ENCODE data around the gene PLXNA4. TPM values are rescaled to one million over a fixed set of nuclear protein-coding genes. Genes with fewer than 3 reads are reported as not detected.

PLXNA4 gene
- total and polyA plus RNA-seq, 8 donors: 0.15 to 12.8 (median 1.6) TPM

DNA sequence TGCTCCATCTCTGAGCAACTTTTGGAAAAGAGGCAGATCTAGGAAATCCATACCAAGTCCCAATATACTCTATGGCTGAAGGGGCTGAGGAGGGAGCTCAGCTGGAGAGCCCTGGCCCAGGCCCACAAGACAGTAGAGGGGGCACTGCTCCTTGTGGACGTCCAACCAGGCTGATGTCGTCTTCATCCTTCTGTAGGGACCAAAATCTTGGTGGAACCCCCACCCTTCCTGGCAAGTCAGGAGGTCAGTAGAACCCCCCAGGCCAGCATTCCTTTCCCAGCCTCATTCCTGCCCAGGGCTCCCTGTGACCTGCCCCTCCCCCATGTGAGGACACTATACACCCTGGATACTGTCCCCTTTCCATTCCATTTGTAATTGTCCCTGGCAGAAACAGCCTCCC, 152.0 kb downstream of the PLXNA4 start:
- 73 to 98% (median 86%) methylated on average over 2 of the region's 2 CpGs for WGBS, 5 donors
- intact Hi-C loops (cut with DNase I; ENCODE audit: low total_unique reads): no loop called here
- no peaks in the 10 kb centered on the region for H3K36me3 ChIP-seq
- no peak for DNase-seq
- H3K27me3 ChIP-seq: peaks cover 0 to 3% (median 0%) of the 10 kb centered on the region in 3 donors
- H3K4me3 ChIP-seq: no peak overlapping the region
- H3K9me3 ChIP-seq: no peaks in the 10 kb centered on the region
- H3K4me1 ChIP-seq: peaks cover 0 to 4% (median 0%) of the 10 kb centered on the region in 4 donors
- no peak overlapping the region for H3K27ac ChIP-seq
- TF ChIP-seq POLR2AphosphoS5 (IDR thresholded peaks at IDR 0.05) (no peak), POLR2A (IDR thresholded peaks at IDR 0.05) (no peak), EP300 (IDR thresholded peaks at IDR 0.05) (no peak)
- TF ChIP-seq, protein P1, sequence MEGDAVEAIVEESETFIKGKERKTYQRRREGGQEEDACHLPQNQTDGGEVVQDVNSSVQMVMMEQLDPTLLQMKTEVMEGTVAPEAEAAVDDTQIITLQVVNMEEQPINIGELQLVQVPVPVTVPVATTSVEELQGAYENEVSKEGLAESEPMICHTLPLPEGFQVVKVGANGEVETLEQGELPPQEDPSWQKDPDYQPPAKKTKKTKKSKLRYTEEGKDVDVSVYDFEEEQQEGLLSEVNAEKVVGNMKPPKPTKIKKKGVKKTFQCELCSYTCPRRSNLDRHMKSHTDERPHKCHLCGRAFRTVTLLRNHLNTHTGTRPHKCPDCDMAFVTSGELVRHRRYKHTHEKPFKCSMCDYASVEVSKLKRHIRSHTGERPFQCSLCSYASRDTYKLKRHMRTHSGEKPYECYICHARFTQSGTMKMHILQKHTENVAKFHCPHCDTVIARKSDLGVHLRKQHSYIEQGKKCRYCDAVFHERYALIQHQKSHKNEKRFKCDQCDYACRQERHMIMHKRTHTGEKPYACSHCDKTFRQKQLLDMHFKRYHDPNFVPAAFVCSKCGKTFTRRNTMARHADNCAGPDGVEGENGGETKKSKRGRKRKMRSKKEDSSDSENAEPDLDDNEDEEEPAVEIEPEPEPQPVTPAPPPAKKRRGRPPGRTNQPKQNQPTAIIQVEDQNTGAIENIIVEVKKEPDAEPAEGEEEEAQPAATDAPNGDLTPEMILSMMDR (IDR thresholded peaks at IDR 0.05): no peak

DNA sequence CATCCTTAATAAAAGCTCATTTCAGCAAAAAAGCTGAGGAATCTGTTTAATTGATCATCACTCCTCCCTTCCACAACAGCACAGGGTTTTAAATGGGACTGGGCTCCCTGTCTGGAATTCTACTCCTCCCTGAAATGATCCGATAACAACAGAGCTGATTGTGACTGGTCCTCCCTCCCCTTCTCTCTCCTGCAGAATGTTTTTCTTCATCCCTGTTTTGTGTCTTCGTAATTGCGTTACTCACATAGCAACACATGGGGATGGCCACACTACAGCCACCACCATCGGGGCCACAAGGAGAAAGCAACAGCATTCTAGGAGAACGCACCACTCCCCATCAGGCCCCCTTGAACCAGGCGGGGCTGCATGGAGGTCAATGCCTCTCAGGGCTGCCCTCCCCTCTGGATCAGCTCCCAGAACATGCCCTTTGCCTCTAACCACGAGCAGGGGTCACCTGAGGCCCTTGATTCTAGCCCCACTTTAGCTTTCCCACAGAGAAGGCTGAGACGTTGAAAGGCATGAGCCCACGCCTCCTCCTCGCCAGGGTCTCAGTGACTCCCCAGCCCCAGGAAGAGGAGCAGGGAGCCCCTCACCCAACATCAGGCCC, 152.6 kb downstream of the PLXNA4 start:
- TF ChIP-seq, protein P1 (IDR thresholded peaks at IDR 0.05): no peak
- no peak for TF ChIP-seq EP300 (IDR thresholded peaks at IDR 0.05)
- no peak for TF ChIP-seq POLR2A (IDR thresholded peaks at IDR 0.05)
- TF ChIP-seq POLR2AphosphoS5 (IDR thresholded peaks at IDR 0.05): no peak
- H3K27ac ChIP-seq: no peak overlapping the region
- peak in 1 of 2 donors; percentile 38 for DNase-seq
- peaks cover 0 to 3% (median 0%) of the 10 kb centered on the region in 4 donors for H3K4me1 ChIP-seq
- no peak overlapping the region for H3K4me3 ChIP-seq
- intact Hi-C loops (cut with DNase I; ENCODE audit: low total_unique reads): no loop called here
- H3K36me3 ChIP-seq: no peaks in the 10 kb centered on the region
- 76 to 78% (median 77%) methylated on average over 10 of the region's 10 CpGs for WGBS, 5 donors
- no peaks in the 10 kb centered on the region for H3K9me3 ChIP-seq
- peaks cover 0 to 3% (median 0%) of the 10 kb centered on the region in 3 donors for H3K27me3 ChIP-seq

DNA sequence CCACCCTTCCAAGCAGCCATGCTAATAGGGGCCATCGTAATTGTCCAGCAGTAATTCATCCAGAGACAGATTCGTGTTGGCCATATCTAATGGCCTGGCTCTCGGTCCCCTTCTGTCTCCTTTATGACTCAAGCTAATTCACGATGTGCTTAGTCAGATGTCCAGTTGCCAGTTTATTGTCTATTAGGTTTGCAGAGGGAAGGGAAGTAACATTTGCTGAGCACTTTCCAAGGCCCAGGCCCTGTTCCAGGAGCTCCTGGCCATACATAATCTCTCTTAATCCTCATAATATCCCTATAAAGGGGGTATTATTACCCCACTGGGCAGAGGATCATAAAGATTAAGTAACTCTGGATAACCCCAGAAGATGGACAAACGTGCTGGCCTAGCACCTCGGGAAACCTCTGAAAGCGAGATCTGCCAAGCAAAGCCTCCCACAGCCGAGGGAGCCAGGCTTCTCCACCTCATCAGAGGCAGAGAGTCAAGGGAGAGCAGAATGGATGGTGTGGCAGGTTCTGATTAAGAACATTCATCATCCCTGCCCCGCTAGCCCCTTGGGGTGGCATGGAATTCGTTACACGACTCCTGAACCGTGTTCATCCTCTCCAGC, 153.7 kb downstream of the PLXNA4 start:
- H3K9me3 ChIP-seq: no peaks in the 10 kb centered on the region
- no peak for DNase-seq
- H3K27me3 ChIP-seq: peaks cover 0 to 3% (median 0%) of the 10 kb centered on the region in 3 donors
- intact Hi-C loops (cut with DNase I; ENCODE audit: low total_unique reads): no loop called here
- no peaks in the 10 kb centered on the region for H3K4me1 ChIP-seq
- 67 to 82% (median 77%) methylated on average over 12 of the region's 12 CpGs for WGBS, 5 donors
- H3K4me3 ChIP-seq: no peak overlapping the region
- H3K36me3 ChIP-seq: no peaks in the 10 kb centered on the region
- TF ChIP-seq POLR2AphosphoS5 (IDR thresholded peaks at IDR 0.05) (no peak), EP300 (IDR thresholded peaks at IDR 0.05) (no peak), POLR2A (IDR thresholded peaks at IDR 0.05) (no peak)
- TF ChIP-seq, protein P1 (IDR thresholded peaks at IDR 0.05): no peak
- no peak overlapping the region for H3K27ac ChIP-seq

DNA sequence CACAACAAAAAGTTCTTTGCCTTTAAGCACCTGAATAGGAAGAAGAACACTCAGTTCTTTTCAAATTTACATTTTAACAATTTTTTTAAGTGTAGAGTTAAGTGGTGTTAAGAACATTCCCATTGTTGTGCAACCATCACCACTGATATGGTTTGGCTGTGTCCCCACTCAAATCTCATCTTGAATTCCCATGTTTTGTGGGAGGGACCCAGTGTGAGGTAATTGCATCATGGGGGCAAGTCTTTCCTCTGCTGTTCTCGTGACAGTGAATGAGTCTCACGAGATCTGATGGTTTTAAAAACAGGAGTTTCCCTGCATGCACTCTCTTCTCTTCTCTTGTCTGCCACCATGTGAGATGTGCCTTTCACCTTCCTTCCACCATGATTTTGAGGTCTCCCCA, 155.7 kb downstream of the PLXNA4 start:
- no peaks in the 10 kb centered on the region for H3K4me1 ChIP-seq
- 65 to 98% (median 89%) methylated on average over 2 of the region's 2 CpGs for WGBS, 5 donors

More for the DNA sequence above, 155.7 kb downstream of the PLXNA4 start:
- no peak for DNase-seq
- Histone ChIP-seq H3K36me3 (no peaks in the 10 kb centered on the region), H3K9me3 (no peaks in the 10 kb centered on the region), H3K27ac (no peak overlapping the region), H3K4me3 (no peak overlapping the region), H3K27me3 (peaks cover 0 to 3% (median 0%) of the 10 kb centered on the region in 3 donors)
- intact Hi-C loops (cut with DNase I; ENCODE audit: low total_unique reads): no loop called here
- TF ChIP-seq, protein P1 (IDR thresholded peaks at IDR 0.05): no peak
- TF ChIP-seq POLR2A (IDR thresholded peaks at IDR 0.05) (no peak), POLR2AphosphoS5 (IDR thresholded peaks at IDR 0.05) (no peak), EP300 (IDR thresholded peaks at IDR 0.05) (no peak)

Data from stomach (tissue), 9 donors.